GM18861 (cell line): ENCODE results near the gene ADAMTS2.
"Not testable (repeated sequence)": the region's sequence is repeated elsewhere in the genome, so short reads cannot be mapped to it uniquely, and the experiment has no call there.

Experiments used
- ATAC-seq: cut with Tn5 transposase; IDR thresholded peaks from one replicate; pipeline ENCODE4 v1.9.1; 2021; ENCODE audit not compliant: unreplicated experiment

ADAMTS2 gene

GRCh38 chr5:179327021-179327735 lies 18.1 kb downstream of the ADAMTS2 start:
- no peak for ATAC-seq

GRCh38 chr5:179326122-179326927 lies 18.9 kb downstream of the ADAMTS2 start:
- ATAC-seq, result no peak

- no peak for ATAC-seq
Measured at GRCh38 chr5:179325296-179326031, 19.8 kb downstream of the ADAMTS2 start.

GRCh38 chr5:179324760-179325295 lies 20.4 kb downstream of the ADAMTS2 start:
- no peak for ATAC-seq

GRCh38 chr5:179324316-179324715 lies 20.9 kb downstream of the ADAMTS2 start:
- not testable (repeated sequence) for ATAC-seq

GRCh38 chr5:179323026-179323870 lies 22.0 kb downstream of the ADAMTS2 start:
- ATAC-seq, result no peak

GRCh38 chr5:179322071-179323025 lies 22.9 kb downstream of the ADAMTS2 start:
- ATAC-seq, result no peak

GRCh38 chr5:179321206-179321987 lies 23.9 kb downstream of the ADAMTS2 start:
- no peak for ATAC-seq

- ATAC-seq, result no peak
Measured at GRCh38 chr5:179319741-179320281, 25.4 kb downstream of the ADAMTS2 start.

- ATAC-seq, result no peak
Measured at GRCh38 chr5:179319123-179319522, 26.1 kb downstream of the ADAMTS2 start.

GRCh38 chr5:179318221-179318955 lies 26.9 kb downstream of the ADAMTS2 start:
- ATAC-seq, result no peak

GRCh38 chr5:179317411-179318220 lies 27.6 kb downstream of the ADAMTS2 start:
- ATAC-seq, result no peak

- no peak for ATAC-seq
Measured at GRCh38 chr5:179316982-179317381, 28.3 kb downstream of the ADAMTS2 start.

GRCh38 chr5:179316111-179316551 lies 29.1 kb downstream of the ADAMTS2 start:
- no peak for ATAC-seq

GRCh38 chr5:179315356-179315890 lies 29.8 kb downstream of the ADAMTS2 start:
- no peak for ATAC-seq

- no peak for ATAC-seq
Measured at GRCh38 chr5:179314606-179315355, 30.5 kb downstream of the ADAMTS2 start.
